ELR (cell line): ENCODE measurements around the gene GDPD5.

Experiments
- DNase-seq: peaks from one replicate; pipeline ENCODE4 v3.0.0-alpha.2; 2015; ENCODE audit warnings: low read depth

Gene GDPD5

GRCh38 chr11:75557666-75558494 is 32.1 kb upstream of the GDPD5 start:
- DNase-seq, result peak; percentile 84

GRCh38 chr11:75556275-75556674 is 30.5 kb upstream of the GDPD5 start:
- DNase-seq, result no peak

GRCh38 chr11:75555079-75555811 is 29.5 kb upstream of the GDPD5 start:
- DNase-seq, result no peak

GRCh38 chr11:75554258-75555022 is 28.7 kb upstream of the GDPD5 start:
- DNase-seq, result peak; percentile 77

- no peak for DNase-seq
These were observed 28.1 kb upstream of the GDPD5 start for GRCh38 chr11:75553889-75554257.

GRCh38 chr11:75553182-75553581 is 27.4 kb upstream of the GDPD5 start:
- DNase-seq, result no peak

GRCh38 chr11:75549370-75549958 is 23.7 kb upstream of the GDPD5 start:
- no peak for DNase-seq

- no peak for DNase-seq
These were observed 23.0 kb upstream of the GDPD5 start for GRCh38 chr11:75548595-75549272.

GRCh38 chr11:75547617-75548058 is 21.9 kb upstream of the GDPD5 start:
- DNase-seq, result peak; percentile 74

- DNase-seq, result no peak
These were observed 21.4 kb upstream of the GDPD5 start for GRCh38 chr11:75547177-75547576.

- no peak for DNase-seq
These were observed 18.1 kb upstream of the GDPD5 start for GRCh38 chr11:75543806-75544205.

GRCh38 chr11:75542088-75542438 is 16.3 kb upstream of the GDPD5 start:
- no peak for DNase-seq

- no peak for DNase-seq
These were observed 15.7 kb upstream of the GDPD5 start for GRCh38 chr11:75541193-75542087.

GRCh38 chr11:75539459-75540334 is 14.0 kb upstream of the GDPD5 start:
- no peak for DNase-seq

- no peak for DNase-seq
These were observed 12.6 kb upstream of the GDPD5 start for GRCh38 chr11:75538150-75538942.

GRCh38 chr11:75537740-75538139 is 12.0 kb upstream of the GDPD5 start:
- no peak for DNase-seq

- DNase-seq, result peak; percentile 69
These were observed 11.3 kb upstream of the GDPD5 start for GRCh38 chr11:75536786-75537641.

GRCh38 chr11:75535071-75535470 is 9.3 kb upstream of the GDPD5 start:
- no peak for DNase-seq
